CD4-positive, alpha-beta T cell (primary cell): ENCODE results near the gene DNPEP. TPM values are rescaled to one million over a fixed set of nuclear protein-coding genes. Genes with fewer than 3 reads are reported as not detected.

Source experiments
- ATAC-seq: fragments of 200-7000 bp; cut with Tn5 transposase; one replicate; pipeline ENCODE4 v1.10.0; 2022; ENCODE audit warnings: mild to moderate bottlenecking; ENCODE audit not compliant: poor library complexity
- CTCF ChIA-PET: fragments of 350-600 bp; sonication (Branson Sonifier 250); formaldehyde crosslinking; loops from one replicate; lab custom pipeline; 2021; ENCODE audit warnings: antibody characterized with exemption, inconsistent platforms; lab: Charles Lee
- POLR2A ChIA-PET: fragments of 350-600 bp; sonication (Branson Sonifier 250); formaldehyde crosslinking; loops from one replicate; lab custom pipeline; 2021; ENCODE audit warnings: antibody characterized with exemption, inconsistent platforms; lab: Charles Lee
- DNase-seq, 14 experiments: peaks; one replicate each; pipeline ENCODE4 v3.0.0-alpha.2; 2013 to 2020; ENCODE audit warnings: mixed read lengths in 2 of 14
- H3K27ac ChIP-seq, 2 donors: one replicate each; pipeline versions ENCODE4 v1.5.1 to v1.7.0; 2013; ENCODE audit warnings: low read length in 2 of 2, low read depth in 1 of 2, mild to moderate bottlenecking in 1 of 2
- H3K27me3 ChIP-seq, 2 experiments: 1 replicate in 1 of 2; 2 replicates in 1 of 2; pipeline versions ENCODE4 v1.6.1 to v1.7.0; 2013; ENCODE audit warnings: low read length in 2 of 2, control low read depth in 1 of 2, mild to moderate bottlenecking in 1 of 2, moderate library complexity in 1 of 2; ENCODE audit not compliant: insufficient read depth in 2 of 2, control insufficient read depth in 1 of 2
- H3K36me3 ChIP-seq: one replicate; pipeline ENCODE4 v1.6.1; 2013; ENCODE audit warnings: low read length, control low read depth; ENCODE audit not compliant: insufficient read depth
- H3K4me1 ChIP-seq: one replicate; pipeline ENCODE4 v1.6.1; 2013; ENCODE audit warnings: low read length, control low read depth; ENCODE audit not compliant: insufficient read depth
- H3K4me3 ChIP-seq: one replicate; pipeline ENCODE4 v1.5.1; 2013; ENCODE audit warnings: mild to moderate bottlenecking, low read length, moderate library complexity
- H3K9me3 ChIP-seq, 2 experiments: 1 replicate in 1 of 2; 2 replicates in 1 of 2; pipeline versions ENCODE4 v1.6.1 to v1.7.0; 2013; ENCODE audit warnings: low read length in 2 of 2, mild to moderate bottlenecking in 2 of 2, control low read depth in 1 of 2, moderate library complexity in 1 of 2; ENCODE audit not compliant: control insufficient read depth in 1 of 2, insufficient read depth in 1 of 2
- H3K27ac Mint-ChIP-seq: one replicate; pipeline ENCODE4 v1.8.0; 2020; ENCODE audit warnings: mixed read lengths
- H3K27me3 Mint-ChIP-seq: one replicate; pipeline ENCODE4 v1.8.0; 2021; ENCODE audit warnings: mixed read lengths
- H3K36me3 Mint-ChIP-seq: one replicate; pipeline ENCODE4 v1.8.0; 2021; ENCODE audit warnings: low read depth, mixed read lengths
- H3K4me1 Mint-ChIP-seq: one replicate; pipeline ENCODE4 v1.8.0; 2021; ENCODE audit warnings: low read depth, mixed read lengths
- H3K4me3 Mint-ChIP-seq: one replicate; pipeline ENCODE4 v1.8.0; 2020; ENCODE audit warnings: mild to moderate bottlenecking, mixed read lengths
- H3K9me3 Mint-ChIP-seq: one replicate; pipeline ENCODE4 v1.8.0; 2020; ENCODE audit warnings: mixed read lengths
- intact Hi-C, 2 experiments: fragments of 100-400 bp; cut with DNase I in 1 of 2; cut with micrococcal nuclease in 1 of 2; formaldehyde crosslinking; loops; one replicate each; pipeline versions ENCODE4 v1.15.1 to v1.9.0; 2023 to 2025; cut with DNase I, micrococcal nuclease
- total RNA-seq, 174 experiments: library from RNA in 2 of 174; stranded (reverse) in 2 of 174; gene quantifications; one replicate each; pipeline ENCODE4 v1.2.3 and lab custom pipeline; 2021 to 2026
- TF ChIP-seq, protein P1 (sequence below): fragments of 200-600 bp; IDR thresholded peaks from one replicate; pipeline ENCODE4 v1.8.0; 2022; ENCODE audit warnings: antibody characterized with exemption, mild to moderate bottlenecking

DNPEP gene
- total RNA-seq, 2 experiments from 2014 or later: 99.0 to 99.9 TPM

DNA sequence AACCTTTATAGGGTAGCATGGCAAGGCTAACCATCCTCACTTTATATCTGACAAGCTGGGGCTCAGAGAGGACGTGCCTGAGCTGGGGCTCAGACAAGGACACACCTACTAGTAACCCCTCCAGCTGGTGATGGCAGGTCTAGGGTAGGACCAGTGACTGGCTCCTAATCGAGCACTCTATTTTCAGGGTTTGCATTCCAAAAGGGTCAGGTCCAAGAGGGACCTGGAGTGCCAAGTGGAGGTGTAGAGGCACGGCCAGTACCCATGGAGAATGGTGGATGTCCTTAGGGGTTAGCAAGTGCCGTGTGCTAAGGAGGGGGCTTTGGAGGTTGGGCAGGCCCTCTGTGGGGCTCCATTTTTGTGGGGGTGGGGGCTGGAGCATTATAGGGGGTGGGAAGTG, 29.2 kb upstream of the DNPEP start:
- Histone ChIP-seq H3K27me3 (peaks cover 24 to 72% of the 10 kb centered on the region in 2 experiments), H3K4me3 (no peak overlapping the region), H3K36me3 (no peaks in the 10 kb centered on the region), H3K27ac (no peak overlapping the region), H3K4me1 (peaks cover 7% of the 10 kb centered on the region), H3K9me3 (peaks cover 6 to 10% of the 10 kb centered on the region in 2 experiments)
- intact Hi-C loops: no loop called here
- no peak for ATAC-seq
- H3K9me3 Mint-ChIP-seq: no peaks in the 10 kb centered on the region
- peaks cover 64% of the 10 kb centered on the region for H3K27me3 Mint-ChIP-seq
- no peak for DNase-seq
- ChIA-PET CTCF (no interaction called here), POLR2A (no interaction called here)
- H3K27ac Mint-ChIP-seq: no peak overlapping the region
- TF ChIP-seq, protein P1, sequence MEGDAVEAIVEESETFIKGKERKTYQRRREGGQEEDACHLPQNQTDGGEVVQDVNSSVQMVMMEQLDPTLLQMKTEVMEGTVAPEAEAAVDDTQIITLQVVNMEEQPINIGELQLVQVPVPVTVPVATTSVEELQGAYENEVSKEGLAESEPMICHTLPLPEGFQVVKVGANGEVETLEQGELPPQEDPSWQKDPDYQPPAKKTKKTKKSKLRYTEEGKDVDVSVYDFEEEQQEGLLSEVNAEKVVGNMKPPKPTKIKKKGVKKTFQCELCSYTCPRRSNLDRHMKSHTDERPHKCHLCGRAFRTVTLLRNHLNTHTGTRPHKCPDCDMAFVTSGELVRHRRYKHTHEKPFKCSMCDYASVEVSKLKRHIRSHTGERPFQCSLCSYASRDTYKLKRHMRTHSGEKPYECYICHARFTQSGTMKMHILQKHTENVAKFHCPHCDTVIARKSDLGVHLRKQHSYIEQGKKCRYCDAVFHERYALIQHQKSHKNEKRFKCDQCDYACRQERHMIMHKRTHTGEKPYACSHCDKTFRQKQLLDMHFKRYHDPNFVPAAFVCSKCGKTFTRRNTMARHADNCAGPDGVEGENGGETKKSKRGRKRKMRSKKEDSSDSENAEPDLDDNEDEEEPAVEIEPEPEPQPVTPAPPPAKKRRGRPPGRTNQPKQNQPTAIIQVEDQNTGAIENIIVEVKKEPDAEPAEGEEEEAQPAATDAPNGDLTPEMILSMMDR: no peak
- no peak overlapping the region for H3K4me3 Mint-ChIP-seq
- H3K4me1 Mint-ChIP-seq: no peaks in the 10 kb centered on the region
- H3K36me3 Mint-ChIP-seq: no peaks in the 10 kb centered on the region

DNA sequence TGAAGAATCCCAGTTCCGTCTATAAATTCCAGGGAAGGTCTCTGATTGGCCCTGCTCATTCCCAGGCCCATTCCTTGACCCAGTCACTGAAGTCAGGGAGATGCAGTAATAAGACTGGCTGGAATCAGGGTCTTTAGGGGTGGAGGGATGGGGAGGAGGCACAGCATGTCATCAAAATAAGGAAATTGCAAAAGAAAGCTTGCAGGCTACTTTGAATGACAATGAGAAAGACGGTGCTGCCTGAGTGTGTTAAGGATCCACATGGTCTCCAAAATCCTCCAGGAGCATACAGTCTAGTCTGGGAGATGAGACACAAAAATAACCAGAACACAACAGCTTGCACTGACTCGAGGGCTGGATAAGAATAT, 28.5 kb upstream of the DNPEP start:
- peaks cover 7% of the 10 kb centered on the region for H3K4me1 ChIP-seq
- POLR2A ChIA-PET: no interaction called here
- intact Hi-C loops: no loop called here
- H3K27ac ChIP-seq: no peak overlapping the region
- no peak overlapping the region for H3K27ac Mint-ChIP-seq
- H3K36me3 Mint-ChIP-seq: no peaks in the 10 kb centered on the region
- no peaks in the 10 kb centered on the region for H3K9me3 Mint-ChIP-seq
- H3K27me3 ChIP-seq: peaks cover 28 to 71% of the 10 kb centered on the region in 2 experiments
- TF ChIP-seq, protein P1: no peak
- DNase-seq (no peak), ATAC-seq (no peak)
- H3K4me1 Mint-ChIP-seq: no peaks in the 10 kb centered on the region
- H3K4me3 ChIP-seq: no peak overlapping the region
- peaks cover 68% of the 10 kb centered on the region for H3K27me3 Mint-ChIP-seq
- H3K4me3 Mint-ChIP-seq: no peak overlapping the region
- H3K9me3 ChIP-seq: peaks cover 6 to 12% of the 10 kb centered on the region in 2 experiments
- CTCF ChIA-PET: no interaction called here
- no peaks in the 10 kb centered on the region for H3K36me3 ChIP-seq

DNA sequence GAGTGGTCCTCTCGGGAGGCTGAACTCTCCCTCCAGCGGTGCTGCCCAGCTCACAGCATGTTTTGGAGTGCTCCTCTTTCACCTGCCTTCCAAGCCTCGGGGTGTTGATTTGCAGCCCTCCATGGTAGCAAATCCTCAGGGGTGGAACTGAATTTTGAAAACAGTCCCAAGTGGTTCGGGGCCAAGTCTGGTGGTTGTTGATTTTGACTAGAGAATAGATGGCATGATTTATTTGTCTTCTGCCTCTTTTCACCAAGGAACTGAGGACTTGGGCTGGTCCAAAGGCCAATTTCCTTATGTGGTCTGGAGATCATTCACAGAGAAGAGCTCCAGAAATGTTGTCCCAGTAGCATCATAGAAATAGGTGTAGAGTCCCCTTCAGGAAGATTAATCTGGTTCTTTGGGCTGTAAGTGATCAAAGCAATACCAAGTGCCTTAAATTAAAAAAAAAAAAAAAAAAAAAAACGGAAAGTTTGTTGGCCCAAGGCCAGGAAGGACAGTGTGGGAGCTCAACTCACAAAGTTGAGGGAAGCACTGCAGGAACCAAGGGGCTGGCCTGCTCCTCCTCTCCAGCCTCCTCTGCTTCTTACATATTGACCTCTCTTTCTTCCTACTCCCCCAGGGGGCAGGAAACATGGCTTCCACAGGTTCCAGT, 28.0 kb upstream of the DNPEP start:
- TF ChIP-seq, protein P1: no peak
- Mint-ChIP-seq H3K27me3 (peaks cover 66% of the 10 kb centered on the region), H3K4me3 (no peak overlapping the region), H3K36me3 (no peaks in the 10 kb centered on the region), H3K4me1 (no peaks in the 10 kb centered on the region), H3K27ac (no peak overlapping the region), H3K9me3 (no peaks in the 10 kb centered on the region)
- Histone ChIP-seq H3K4me3 (no peak overlapping the region), H3K9me3 (peaks cover 6 to 12% of the 10 kb centered on the region in 2 experiments), H3K27ac (no peak overlapping the region), H3K36me3 (no peaks in the 10 kb centered on the region), H3K4me1 (peaks cover 7% of the 10 kb centered on the region), H3K27me3 (peaks cover 28 to 67% of the 10 kb centered on the region in 2 experiments)
- DNase-seq: no peak
- no peak for ATAC-seq
- ChIA-PET POLR2A (no interaction called here), CTCF (no interaction called here)
- intact Hi-C loops: no loop called here
